ENCODE data around the gene ACTL6B. TPM values are rescaled to one million over a fixed set of nuclear protein-coding genes. Genes with fewer than 3 reads are reported as not detected.

Gene ACTL6B
- total and polyA plus RNA-seq, 9 of the 15 experiments (the other 6 are each of a cell fraction or from before 2014, with no cell fraction given), result not detected

DNA sequence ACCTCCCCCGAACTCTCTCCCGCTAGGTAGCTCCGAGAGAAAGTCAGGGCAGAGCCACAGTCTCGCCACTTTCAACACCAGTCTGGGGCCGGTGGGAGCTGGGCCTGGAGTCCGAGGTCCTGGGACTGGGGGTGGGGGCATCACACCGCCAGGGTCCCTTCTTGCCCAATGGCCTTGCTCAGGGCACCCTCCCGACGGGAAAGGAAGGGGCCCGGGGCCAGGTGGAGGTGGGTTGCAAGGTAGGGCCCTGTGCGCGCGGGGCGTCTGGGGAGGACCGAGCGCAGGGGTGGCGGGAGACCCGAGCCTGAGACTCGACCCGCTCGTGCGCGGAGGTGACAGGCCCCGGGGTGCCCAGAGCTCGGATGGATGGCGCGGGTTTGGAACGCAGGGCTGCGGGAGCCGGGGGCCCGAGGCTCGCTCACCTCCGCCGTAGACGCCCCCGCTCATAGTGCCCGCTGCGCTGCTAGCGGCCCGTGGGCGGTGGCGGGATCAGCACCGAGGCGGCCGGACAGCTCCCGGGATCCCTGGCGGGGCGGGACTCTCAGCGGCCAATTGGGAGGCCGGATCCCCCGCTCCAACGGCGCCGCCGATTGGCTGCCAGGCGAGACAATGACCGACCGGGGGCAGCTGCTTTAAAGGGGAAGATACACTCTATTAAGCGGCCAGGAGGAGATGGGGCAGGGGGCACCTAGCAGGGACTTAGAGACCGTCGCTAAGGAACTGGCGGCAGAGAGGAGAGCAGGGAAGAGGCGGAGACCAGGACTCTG is at the start of gene ACTL6B (continued):
- TF ChIP-seq ZNF184 (CRISPR knock-in tag; IDR thresholded peaks at IDR 0.05) (no peak), RBFOX2 (IDR thresholded peaks at IDR 0.05; ENCODE audit: low read depth, low read length) (peak; percentile 43; the same call in 1 of the 2 replicates), SRSF3 (IDR thresholded peaks at IDR 0.05; ENCODE audit: insufficient read depth, low read length) (no peak), CREB1 (IDR thresholded peaks at IDR 0.05) (0 out of 2 replicates have a peak, but pooled peaks have one; percentile 39), CREB1 (CRISPR knock-in tag; IDR thresholded peaks at IDR 0.05) (peak; percentile 74), KDM2B (CRISPR knock-in tag; IDR thresholded peaks at IDR 0.05) (no peak), ZC3H4 (CRISPR knock-in tag; IDR thresholded peaks at IDR 0.05; ENCODE audit: borderline replicate concordance) (peak; percentile 32; the same call in 1 of the 2 replicates), SAFB (IDR thresholded peaks at IDR 0.05; ENCODE audit: borderline replicate concordance, low read depth, low read length) (no peak), ATF7 (IDR thresholded peaks at IDR 0.05) (peak; percentile 56; the same call in 1 of the 2 replicates), ZZZ3 (IDR thresholded peaks at IDR 0.05) (no peak), TAF7 (tag; IDR thresholded peaks at IDR 0.05) (no peak), CCAR2 (IDR thresholded peaks at IDR 0.05; ENCODE audit: low read depth, low read length) (no peak), PYGO2 (tag; IDR thresholded peaks at IDR 0.05) (no peak), PHF20 (IDR thresholded peaks at IDR 0.05; ENCODE audit: partially characterized antibody) (no peak), SLC30A9 (CRISPR knock-in tag; IDR thresholded peaks at IDR 0.05) (no peak), YY1 (IDR thresholded peaks at IDR 0.05; ENCODE audit: borderline replicate concordance in 1 of 3, control insufficient read depth in 1 of 3, extremely low read depth in 1 of 3, insufficient read depth in 3 of 3, insufficient read length in 1 of 3, insufficient replicate concordance in 2 of 3, low read depth in 1 of 3, low read length in 2 of 3) (peak in 2 of 3 experiments; percentile 32 to 57), U2AF1 (optimal IDR thresholded peaks at IDR 0.05; ENCODE audit: low read depth, low read length) (no peak), TAF15 (IDR thresholded peaks at IDR 0.05; ENCODE audit: low read depth, low read length) (no peak), ELF4 (CRISPR knock-in tag; IDR thresholded peaks at IDR 0.05) (no peak), RFX7 (CRISPR knock-in tag; IDR thresholded peaks at IDR 0.05) (no peak), ZNF12 (CRISPR knock-in tag; IDR thresholded peaks at IDR 0.05) (no peak; the same call in 1 of the 2 replicates), RBM25 (IDR thresholded peaks at IDR 0.05; ENCODE audit: low read depth, low read length, severe bottlenecking) (peak; percentile 77), SRF (CRISPR knock-in tag; IDR thresholded peaks at IDR 0.05) (peak in 1 of 2 experiments; percentile 80; a peak in 2 of 4 replicates), STAT5A (IDR thresholded peaks at IDR 0.05; ENCODE audit: borderline replicate concordance, low read length) (no peak), NCOA1 (IDR thresholded peaks at IDR 0.05; ENCODE audit: low read depth) (peak; percentile 77; the same call in 1 of the 2 replicates)
- TF ChIP-seq, protein P1, sequence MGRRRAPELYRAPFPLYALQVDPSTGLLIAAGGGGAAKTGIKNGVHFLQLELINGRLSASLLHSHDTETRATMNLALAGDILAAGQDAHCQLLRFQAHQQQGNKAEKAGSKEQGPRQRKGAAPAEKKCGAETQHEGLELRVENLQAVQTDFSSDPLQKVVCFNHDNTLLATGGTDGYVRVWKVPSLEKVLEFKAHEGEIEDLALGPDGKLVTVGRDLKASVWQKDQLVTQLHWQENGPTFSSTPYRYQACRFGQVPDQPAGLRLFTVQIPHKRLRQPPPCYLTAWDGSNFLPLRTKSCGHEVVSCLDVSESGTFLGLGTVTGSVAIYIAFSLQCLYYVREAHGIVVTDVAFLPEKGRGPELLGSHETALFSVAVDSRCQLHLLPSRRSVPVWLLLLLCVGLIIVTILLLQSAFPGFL (CRISPR knock-in tag; IDR thresholded peaks at IDR 0.05), result no peak
- TF ChIP-seq, protein P2, sequence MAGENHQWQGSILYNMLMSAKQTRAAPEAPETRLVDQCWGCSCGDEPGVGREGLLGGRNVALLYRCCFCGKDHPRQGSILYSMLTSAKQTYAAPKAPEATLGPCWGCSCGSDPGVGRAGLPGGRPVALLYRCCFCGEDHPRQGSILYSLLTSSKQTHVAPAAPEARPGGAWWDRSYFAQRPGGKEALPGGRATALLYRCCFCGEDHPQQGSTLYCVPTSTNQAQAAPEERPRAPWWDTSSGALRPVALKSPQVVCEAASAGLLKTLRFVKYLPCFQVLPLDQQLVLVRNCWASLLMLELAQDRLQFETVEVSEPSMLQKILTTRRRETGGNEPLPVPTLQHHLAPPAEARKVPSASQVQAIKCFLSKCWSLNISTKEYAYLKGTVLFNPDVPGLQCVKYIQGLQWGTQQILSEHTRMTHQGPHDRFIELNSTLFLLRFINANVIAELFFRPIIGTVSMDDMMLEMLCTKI (IDR thresholded peaks at IDR 0.05; ENCODE audit: partially characterized antibody), result no peak

Measured in K562 (cell line).